GM21447 (cell line): ENCODE data around the gene OBSCN.

Experiments
- ATAC-seq: cut with Tn5 transposase; IDR thresholded peaks from one replicate; pipeline ENCODE4 v1.9.1; 2021; ENCODE audit not compliant: unreplicated experiment

OBSCN gene

GRCh38 chr1:228337711-228338520, 130.1 kb downstream of the OBSCN start:
- no peak for ATAC-seq

- no peak for ATAC-seq
These were observed 130.7 kb downstream of the OBSCN start for GRCh38 chr1:228338521-228339051.

GRCh38 chr1:228339059-228339704, 131.3 kb downstream of the OBSCN start:
- no peak for ATAC-seq

DNA sequence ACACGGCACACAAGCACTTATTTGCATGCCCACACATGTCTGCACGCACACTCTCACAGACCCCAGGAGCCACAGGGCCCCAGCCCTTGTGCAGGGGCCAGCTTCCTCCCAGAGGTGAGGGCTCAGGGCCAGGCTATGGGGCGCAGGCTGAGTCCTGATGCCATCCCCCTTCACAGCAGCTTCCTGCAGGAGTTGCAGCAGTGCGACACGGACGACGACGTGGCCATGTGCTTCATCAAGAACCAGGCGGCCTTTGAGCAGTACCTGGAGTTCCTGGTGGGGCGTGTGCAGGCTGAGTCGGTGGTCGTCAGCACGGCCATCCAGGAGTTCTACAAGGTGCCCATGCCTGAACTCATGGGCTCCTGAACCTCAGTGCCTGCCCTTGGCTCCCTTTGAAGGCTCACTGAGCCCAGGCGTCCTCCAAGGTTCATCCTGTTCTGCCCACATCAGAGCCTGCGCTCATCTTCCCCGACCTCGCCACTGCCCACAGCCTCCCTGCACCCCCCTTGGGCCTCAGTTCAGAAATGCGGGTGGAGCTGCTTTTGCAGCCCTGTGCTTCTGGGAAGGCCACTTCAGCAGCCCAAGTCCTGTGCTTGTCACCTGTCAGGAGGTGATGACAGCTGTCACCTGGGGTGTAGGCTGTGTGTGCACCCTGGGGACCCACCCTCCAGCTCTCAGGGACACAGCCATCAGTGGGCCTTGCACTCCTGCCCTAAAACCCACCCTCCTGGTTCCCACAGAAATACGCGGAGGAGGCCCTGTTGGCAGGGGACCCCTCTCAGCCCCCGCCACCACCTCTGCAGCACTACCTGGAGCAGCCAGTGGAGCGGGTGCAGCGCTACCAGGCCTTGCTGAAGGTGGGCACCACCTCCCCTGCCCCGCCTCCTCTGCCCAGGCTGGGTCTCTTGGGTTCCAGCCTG, 132.2 kb downstream of the OBSCN start:
- no peak for ATAC-seq

- no peak for ATAC-seq
These were observed 133.0 kb downstream of the OBSCN start for GRCh38 chr1:228340686-228341449.

DNA sequence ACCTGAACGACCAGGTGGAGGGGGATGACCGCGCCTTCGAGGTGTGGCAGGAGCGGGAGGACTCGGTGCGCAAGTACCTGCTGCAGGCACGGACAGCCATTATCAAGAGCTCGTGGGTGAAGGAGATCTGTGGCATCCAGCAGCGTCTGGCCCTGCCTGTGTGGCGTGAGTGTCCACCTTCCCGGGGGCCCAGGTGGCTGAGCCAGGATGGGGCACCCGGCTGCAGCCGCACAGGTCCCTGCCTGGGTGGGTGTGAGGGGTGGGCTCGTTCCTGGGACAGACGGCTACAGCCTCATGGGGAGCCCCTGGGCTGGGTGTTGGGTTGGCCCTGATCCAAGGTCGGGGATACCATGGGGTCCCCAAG, 133.6 kb downstream of the OBSCN start:
- ATAC-seq: no peak

- ATAC-seq: no peak
These were observed 134.2 kb downstream of the OBSCN start for GRCh38 chr1:228341814-228342626.

DNA sequence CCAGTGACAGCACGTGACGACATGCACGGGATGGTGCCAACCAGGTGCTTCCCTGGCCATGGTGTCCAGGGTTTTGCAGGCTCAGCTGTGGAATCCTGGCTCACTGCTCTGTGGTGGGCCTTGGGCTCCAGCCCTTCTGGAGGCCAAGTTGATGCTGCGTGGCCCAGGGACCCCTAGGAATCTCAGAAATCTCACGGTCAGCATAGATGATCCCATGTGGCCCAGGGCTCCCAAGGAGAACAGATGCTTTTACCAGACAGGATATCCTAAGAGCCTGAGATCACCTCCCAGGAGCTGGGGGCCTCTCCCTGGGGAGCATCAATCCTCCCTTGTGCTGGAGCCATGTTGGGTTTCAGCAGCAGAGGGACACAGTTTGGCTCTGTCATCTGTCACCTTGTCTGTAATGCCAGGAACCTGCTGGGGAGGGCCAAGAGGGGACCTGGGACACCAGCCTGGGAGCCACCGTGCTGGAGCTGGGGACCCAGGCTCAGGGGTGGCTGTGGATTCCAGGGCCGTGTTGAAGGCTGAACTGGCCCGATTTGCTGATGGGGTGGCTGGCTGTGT, 134.9 kb downstream of the OBSCN start:
- no peak for ATAC-seq

DNA sequence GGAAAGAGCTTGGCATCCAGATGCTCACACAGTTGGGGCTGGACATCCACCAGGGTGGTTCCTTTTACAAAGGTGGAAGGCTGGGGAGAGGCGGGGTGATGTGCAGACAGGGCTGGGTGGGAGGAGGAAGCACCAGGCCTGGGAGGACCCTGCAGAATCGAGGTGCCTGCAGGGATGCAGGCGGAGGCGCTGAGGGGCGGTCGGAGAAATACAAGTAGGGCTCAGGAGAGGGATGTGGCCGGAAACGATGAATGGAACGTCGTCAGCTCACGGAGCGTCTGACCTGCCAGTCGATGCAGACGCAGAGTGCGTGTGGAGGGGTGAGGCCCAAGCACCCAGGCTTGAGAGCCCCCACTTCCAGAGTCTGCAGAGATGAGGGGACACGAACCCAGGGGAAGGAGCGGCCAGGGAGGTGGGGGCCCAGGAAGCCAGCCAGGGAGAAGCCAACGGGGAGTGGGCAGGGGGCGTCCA, 135.4 kb downstream of the OBSCN start:
- no peak for ATAC-seq

GRCh38 chr1:228344631-228345072, 136.8 kb downstream of the OBSCN start:
- no peak for ATAC-seq

DNA sequence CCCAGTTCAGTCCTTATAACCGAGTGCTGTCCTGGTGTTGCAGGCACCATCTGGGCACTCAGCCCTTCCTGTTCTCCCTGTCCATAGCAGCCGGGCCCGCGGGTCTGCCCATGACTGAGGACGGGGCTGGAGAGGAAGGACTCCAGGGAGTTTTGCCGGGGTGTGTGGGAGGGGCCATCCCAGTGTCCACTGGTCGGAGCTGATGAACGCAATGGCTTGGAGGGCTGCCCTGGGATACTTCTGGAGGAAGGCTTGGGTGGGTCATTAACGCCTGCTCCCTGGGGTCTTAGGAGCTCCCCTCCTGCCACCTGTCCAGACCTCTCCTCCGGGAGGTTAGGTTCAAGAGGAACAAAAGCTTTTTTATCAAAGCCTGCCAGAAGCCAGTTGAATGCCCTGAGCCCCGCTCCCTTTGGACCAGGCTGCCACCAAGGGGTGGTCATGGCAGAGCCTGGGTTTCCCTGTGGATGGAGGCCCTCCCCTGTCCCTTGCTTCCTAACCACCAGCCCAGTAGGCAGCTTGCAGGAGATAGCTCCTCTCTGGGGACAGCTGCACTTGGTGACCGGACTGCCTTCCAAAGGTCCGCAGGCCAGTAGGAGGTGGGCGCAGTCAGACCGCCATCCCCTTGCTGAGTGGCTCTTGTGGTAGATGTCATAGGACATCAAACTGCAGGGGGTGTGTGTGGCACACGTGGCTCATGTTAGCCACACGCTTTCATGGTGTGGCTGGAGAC, 137.5 kb downstream of the OBSCN start:
- ATAC-seq: no peak

- no peak for ATAC-seq
These were observed 138.9 kb downstream of the OBSCN start for GRCh38 chr1:228346731-228347130.

DNA sequence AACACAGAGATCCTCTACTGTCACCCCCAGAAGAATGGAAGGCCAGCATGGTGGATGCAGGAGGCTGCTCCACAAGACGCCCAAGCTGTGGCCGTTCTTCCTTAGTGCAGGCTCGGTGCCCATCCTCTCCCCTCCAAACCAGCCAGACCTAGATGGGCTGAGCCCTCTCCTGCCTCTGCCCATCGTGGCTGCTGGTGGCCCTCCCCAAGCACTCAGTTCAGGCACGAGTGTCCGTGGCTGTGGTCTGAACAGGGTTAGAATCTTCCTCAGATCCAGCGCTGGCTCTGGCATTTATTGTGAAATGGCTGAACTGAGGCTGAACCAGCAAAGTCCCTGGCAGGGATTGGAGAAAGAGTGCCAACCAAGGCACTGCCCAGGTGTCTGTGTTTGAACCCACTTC, 139.3 kb downstream of the OBSCN start:
- no peak for ATAC-seq

DNA sequence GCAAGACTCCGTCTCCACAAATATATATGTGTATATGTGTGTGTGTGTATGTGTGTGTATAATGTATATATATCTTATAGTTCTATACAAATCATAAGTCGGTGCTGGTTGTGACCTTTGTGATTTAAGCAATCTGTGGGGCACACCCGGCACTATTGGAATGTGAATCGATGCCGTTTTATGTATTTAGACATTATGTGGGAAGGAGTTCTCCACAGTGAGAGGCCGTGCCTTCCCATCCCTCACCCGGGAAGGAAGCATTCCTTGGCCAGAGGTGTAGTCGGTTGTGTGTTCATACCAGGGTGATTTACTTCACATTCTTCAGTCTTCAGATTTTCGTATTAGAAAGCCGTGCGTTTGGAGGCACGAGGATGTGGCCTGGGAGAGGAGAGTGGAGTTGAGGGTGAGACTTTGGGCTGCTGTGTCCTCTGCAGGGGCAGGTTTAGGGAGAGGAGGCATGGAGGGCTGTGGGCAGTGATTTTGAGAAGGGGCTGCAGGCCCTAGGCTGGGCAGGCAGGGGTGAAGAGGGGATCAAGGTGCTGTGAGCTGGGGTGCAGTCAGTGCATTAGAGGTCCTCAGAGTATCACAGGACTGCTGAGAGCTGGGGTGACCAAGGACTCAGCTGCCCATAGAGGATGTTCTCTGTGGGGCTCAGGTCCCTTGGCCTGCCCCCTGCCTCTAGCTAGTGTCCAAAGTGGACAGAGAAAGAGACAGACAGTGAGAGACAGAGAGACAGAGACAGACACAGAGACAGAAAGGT, 141.0 kb downstream of the OBSCN start:
- ATAC-seq: no peak

DNA sequence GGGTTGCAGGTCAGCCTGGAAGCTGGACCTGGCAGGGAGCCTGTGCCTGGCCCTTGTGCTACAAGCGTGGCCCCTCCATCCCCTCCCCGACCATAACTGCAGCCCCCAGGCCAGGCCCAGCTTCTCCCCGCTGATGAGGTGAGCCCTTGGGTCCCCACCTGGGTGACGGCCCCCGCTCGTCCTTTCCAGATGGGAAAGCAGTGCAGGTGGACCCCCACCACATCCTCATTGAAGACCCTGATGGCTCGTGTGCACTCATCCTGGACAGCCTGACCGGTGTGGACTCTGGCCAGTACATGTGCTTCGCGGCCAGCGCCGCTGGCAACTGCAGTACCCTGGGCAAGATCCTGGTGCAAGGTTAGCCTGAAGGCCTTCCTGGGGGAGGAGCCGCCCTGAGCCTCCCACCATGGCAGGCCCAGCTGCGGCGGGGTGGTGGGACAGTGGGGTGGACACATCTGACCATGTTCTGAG, 141.9 kb downstream of the OBSCN start:
- no peak for ATAC-seq

GRCh38 chr1:228350179-228350742, 142.4 kb downstream of the OBSCN start:
- ATAC-seq: no peak
